ENCODE results near the gene CCNG2.

GRCh38 chr4:77127215-77127614, 29.8 kb upstream of the CCNG2 start:
- TF ChIP-seq CTCF (IDR thresholded peaks at IDR 0.05): no peak
- TF ChIP-seq POLR2A (IDR thresholded peaks at IDR 0.05): no peak

Measured in lower leg skin (tissue), 3 donors.